HL-60 (cell line): ENCODE data around the gene ARL3.

ENCODE experiments used
- CTCF ChIP-seq: IDR thresholded peaks from one replicate; pipeline ENCODE4 v1.5.1; 2011; ENCODE audit warnings: low read length, control low read depth, inconsistent platforms; ENCODE audit not compliant: insufficient read depth
- GABPA ChIP-seq: IDR thresholded peaks from 2 replicates; pipeline ENCODE4 v1.6.1; 2012; ENCODE audit warnings: low read depth
- POLR2AphosphoS5 ChIP-seq: IDR thresholded peaks from 2 replicates; pipeline ENCODE4 v1.6.1; 2012; ENCODE audit warnings: low read depth
- REST ChIP-seq: IDR thresholded peaks from 2 replicates; pipeline ENCODE4 v1.6.1; 2012; ENCODE audit warnings: low read depth; ENCODE audit not compliant: insufficient replicate concordance
- SPI1 ChIP-seq: IDR thresholded peaks from 2 replicates; pipeline ENCODE4 v1.6.1; 2012; ENCODE audit warnings: low read depth, mild to moderate bottlenecking, borderline replicate concordance

GRCh38 chr10:102759497-102760210 is 45.5 kb upstream of the ARL3 start:
- no peak for TF ChIP-seq CTCF
- no peak for TF ChIP-seq REST
- TF ChIP-seq SPI1 = no peak
- TF ChIP-seq POLR2AphosphoS5 = no peak
- no peak for TF ChIP-seq GABPA
